ENCODE data around the gene SKAP2.

The SKAP2 gene

DNA sequence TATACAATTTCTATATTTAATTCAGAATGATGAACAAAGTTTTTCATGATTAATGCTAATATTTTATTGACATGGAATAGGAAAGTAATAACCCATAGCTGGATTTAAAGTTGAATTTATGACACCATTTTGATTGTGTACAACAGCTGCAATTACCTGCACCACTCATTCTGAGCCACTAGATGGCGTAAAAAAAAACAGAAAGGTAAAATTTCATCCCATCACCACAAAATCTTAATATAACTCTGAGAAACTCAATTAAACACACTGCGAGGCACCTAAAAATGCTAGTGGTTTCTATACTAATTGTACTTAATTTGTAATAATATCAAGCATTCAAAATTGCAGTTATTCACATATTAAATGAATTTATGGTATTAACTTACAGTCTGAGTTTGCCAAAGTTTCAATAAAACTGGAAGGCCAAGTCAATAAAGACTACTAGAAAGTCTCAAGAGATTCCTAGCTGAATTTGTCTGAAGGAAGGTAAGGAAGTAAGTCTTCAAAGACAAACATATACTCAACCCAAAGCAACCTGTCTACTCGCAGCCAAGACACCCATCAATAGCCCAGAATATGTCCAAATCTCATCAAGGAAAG lies 182.5 kb downstream of the SKAP2 start:
- no peak for DNase-seq (ENCODE audit: extremely low read depth, low read depth)
- peak; percentile 82 for TF ChIP-seq CTCF (IDR thresholded peaks at IDR 0.05; ENCODE audit: low read depth, low read length)

DNA sequence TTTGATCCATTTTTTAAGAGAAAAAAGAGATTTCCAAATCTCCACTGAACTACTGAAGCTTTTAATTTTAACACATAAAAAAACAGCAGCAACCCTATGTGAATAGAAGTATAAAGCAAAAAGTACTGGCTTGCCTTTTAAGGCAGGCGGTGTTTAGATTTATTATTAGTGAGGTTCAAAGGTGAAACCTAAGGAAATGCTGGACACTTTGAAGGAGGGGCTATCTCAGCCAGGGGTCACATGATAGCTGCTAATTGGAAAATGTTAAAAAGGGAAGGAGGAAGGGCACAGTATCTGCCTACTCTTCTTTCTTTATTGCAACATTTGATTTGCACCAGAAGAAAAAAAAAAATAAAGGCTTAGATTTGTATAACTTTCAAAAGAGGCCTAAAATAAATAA lies 183.8 kb downstream of the SKAP2 start:
- DNase-seq (ENCODE audit: extremely low read depth, low read depth) = no peak

GRCh38 chr7:26675143-26675887 lies 189.1 kb downstream of the SKAP2 start:
- TF ChIP-seq CTCF (IDR thresholded peaks at IDR 0.05; ENCODE audit: low read depth, low read length) = no peak
- DNase-seq (ENCODE audit: extremely low read depth, low read depth) = no peak

More for the DNA sequence above, 183.8 kb downstream of the SKAP2 start:
- no peak for TF ChIP-seq CTCF (IDR thresholded peaks at IDR 0.05; ENCODE audit: low read depth, low read length)

DNA sequence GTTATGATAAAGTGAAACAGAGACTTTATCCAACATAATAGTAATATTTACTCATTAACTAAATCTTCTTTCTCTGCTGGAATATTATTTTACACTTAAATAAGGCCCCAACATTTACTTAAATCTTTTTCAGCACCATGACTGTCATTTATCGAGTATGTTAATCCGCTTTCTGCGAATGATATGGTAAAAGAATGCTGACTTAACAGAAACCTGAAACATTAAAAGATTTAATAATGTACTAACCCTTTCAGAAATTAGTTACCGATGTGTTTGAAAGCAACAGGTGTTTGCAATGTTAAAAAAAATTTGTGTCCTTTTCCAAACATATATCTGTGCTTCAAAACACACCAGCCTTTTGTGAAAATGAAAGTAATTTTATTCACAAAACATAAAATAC lies 190.5 kb downstream of the SKAP2 start:
- TF ChIP-seq CTCF (IDR thresholded peaks at IDR 0.05; ENCODE audit: low read depth, low read length) = no peak
- no peak for DNase-seq (ENCODE audit: extremely low read depth, low read depth)

GRCh38 chr7:26673271-26673670 lies 191.1 kb downstream of the SKAP2 start:
- TF ChIP-seq CTCF (IDR thresholded peaks at IDR 0.05; ENCODE audit: low read depth, low read length) = no peak
- no peak for DNase-seq (ENCODE audit: extremely low read depth, low read depth)

- no peak for TF ChIP-seq CTCF (IDR thresholded peaks at IDR 0.05; ENCODE audit: low read depth, low read length)
- DNase-seq (ENCODE audit: extremely low read depth, low read depth) = no peak
These were observed 193.5 kb downstream of the SKAP2 start for GRCh38 chr7:26670841-26671240.

- no peak for TF ChIP-seq CTCF (IDR thresholded peaks at IDR 0.05; ENCODE audit: low read depth, low read length)
- no peak for DNase-seq (ENCODE audit: extremely low read depth, low read depth)
These were observed 194.1 kb downstream of the SKAP2 start for GRCh38 chr7:26670290-26670689.
